Measurements from ENCODE around the gene GPR62.
"Not testable (repeated sequence)": the region's sequence is repeated elsewhere in the genome, so short reads cannot be mapped to it uniquely, and the experiment has no call there.

Gene GPR62

DNA sequence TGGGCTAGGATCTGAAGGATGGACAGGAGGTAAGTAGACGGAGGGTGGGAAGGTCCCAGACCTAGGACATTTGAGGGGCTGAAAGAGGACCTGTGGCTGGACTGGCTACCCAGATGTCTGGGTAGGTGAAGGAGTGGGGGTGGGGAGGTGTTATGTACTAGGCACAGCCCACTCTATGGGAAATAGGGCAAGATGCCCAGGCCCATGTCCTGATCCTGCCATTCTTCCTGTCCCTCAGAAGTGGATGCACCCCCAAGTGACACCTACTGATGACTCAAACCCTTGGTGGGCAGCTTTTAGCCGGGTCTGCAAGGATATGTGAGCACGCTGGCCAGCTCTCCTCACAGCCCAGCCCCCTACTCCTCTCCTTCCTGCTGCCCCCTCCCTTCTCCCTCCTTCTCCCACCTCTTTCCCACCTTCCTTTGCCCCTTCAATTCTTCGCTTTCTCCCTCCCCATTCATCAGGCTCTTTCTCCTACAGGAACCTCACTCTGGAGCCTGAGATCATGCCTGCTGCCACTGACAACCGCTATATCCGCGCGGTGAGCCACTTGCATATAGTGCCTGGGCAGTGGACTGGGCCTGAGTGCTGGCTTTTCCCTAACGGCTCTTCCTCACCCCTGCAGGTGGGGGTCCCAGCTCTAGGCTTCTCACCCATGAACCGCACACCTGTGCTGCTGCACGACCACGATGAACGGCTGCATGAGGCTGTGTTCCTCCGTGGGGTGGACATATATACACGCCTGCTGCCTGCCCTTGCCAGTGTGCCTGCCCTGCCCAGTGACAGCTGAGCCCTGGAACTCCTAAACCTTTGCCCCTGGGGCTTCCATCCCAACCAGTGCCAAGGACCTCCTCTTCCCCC, 33.3 kb downstream of the GPR62 start:
- FAIRE-seq: no peak
- DNase-seq (ENCODE audit: low spot score): no peak

GRCh38 chr3:51990501-51990971, 35.4 kb downstream of the GPR62 start:
- DNase-seq (ENCODE audit: low spot score); FAIRE-seq: not testable (repeated sequence)

GRCh38 chr3:51992017-51992682, 37.0 kb downstream of the GPR62 start:
- DNase-seq (ENCODE audit: low spot score) (no peak), FAIRE-seq (no peak)

- FAIRE-seq; DNase-seq (ENCODE audit: low spot score): not testable (repeated sequence)
Observed at GRCh38 chr3:51993657-51994056, 38.5 kb downstream of the GPR62 start.

- no peak for FAIRE-seq
- no peak for DNase-seq (ENCODE audit: low spot score)
Observed at GRCh38 chr3:51994530-51994929, 39.3 kb downstream of the GPR62 start.

DNA sequence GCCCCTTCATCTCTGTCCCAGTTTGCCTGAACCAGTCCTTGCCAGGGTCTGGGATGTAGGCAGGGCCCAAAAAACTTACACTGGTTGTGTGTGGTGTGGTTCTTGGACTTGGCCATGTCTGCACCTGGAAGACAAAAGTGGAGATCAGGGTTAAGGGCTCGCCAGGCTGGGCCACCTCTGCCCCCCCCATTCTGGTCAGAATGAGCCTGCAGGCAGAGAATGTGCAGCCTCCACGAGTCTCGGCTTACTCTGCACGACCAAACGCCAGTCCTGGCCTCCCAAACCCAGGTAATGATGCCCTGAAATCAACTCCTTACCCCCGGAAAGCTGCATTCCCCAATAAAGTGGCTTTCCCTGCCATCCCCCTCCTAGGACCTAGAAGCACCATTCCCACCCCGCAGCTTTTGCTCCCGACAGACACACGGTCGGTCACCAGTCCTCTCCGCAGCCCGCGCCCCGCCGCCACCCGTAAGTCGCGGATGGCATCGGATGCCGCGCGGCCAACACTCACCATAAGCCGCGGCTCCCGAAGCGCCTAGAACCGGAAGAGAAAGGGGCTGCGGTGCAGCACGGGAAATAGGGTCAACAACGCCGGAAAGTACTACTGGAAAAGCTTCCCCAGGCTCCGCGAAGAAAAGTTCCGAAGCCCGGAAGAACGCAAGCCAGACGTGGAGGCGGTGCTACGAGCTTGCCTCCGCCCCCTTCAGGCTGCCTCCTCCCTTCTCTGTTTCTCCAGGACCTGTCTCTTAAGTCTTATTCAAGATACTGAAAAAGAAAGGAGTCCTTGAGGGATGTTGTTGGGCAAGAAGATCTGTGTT, 40.4 kb downstream of the GPR62 start, which contains the start of gene RPL29:
TSS of gene RPL29 (minus strand) at position 550 of the 818 bp plus-strand sequence. CDS start at position 116, 434 bp downstream.
- FAIRE-seq (peak; percentile 77), DNase-seq (ENCODE audit: low spot score) (peak; percentile 86)

GRCh38 chr3:51997172-51997571, 42.0 kb downstream of the GPR62 start:
- no peak for DNase-seq (ENCODE audit: low spot score)
- FAIRE-seq: no peak

DNA sequence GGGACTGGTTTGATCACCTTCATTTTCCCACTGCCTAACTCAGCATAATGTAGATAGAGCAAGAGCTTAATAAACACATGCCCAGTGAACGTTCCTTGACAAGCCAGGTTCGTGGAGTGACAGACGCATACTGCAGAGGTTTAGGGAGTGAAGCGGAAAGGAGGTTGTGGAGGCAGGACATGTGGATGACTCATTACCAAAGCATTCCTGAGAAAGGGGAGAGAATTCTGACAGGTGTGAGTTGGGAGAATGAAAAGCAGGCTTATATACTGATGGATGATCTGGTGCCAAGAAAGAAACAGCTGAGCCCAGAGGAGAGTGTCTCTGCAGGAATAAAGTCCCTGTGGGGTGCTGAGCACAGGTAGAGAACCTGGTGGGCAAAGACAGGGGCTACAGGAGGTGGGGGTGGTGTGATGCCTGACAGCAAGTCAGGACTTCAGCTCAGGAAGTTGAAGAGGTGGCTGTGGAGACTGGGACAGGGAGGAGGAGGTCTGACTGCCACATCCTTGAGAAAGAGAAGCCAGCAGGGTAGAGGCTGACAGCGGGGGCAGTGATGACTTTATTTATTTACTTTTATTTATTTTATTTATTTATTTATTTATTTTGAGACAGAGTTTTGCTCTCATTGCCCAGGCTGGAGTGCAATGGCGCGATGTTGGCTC, 42.9 kb downstream of the GPR62 start:
- FAIRE-seq: no peak
- peak; percentile 63 for DNase-seq (ENCODE audit: low spot score)

- FAIRE-seq: no peak
- DNase-seq (ENCODE audit: low spot score): no peak
Observed at GRCh38 chr3:51998774-51999173, 43.6 kb downstream of the GPR62 start.

- FAIRE-seq (no peak), DNase-seq (ENCODE audit: low spot score) (no peak)
Observed at GRCh38 chr3:51999846-52000245, 44.7 kb downstream of the GPR62 start.

DNA sequence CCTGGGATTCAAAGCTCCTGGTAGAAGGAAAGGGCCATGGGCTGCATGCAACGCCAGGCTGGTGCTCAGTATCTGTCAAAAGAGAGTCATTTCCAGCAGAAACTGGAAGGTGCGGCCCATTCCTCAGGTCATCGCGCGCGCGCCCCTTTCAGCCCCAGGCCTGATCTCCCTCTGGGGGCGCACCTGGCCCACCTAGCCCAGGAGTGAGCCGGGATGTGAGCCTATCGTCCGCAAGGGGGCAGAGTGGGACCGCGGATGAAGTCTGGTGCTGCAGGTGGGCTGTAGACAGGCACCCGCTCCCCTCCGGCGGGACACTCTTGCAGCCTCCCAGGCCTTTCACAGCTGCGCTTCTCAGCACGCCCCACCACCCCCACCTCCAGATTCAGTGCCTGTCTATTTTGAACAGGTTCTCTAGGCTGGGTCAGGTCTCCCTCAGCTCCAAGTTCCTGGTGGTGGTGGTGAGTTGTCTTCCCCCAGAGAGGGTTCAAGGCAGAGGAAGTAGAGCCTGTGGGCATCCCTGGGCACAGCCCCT, 46.3 kb downstream of the GPR62 start:
- DNase-seq (ENCODE audit: low spot score): peak; percentile 44
- no peak for FAIRE-seq

GRCh38 chr3:52002748-52003147, 47.6 kb downstream of the GPR62 start:
- DNase-seq (ENCODE audit: low spot score): no peak
- no peak for FAIRE-seq

DNA sequence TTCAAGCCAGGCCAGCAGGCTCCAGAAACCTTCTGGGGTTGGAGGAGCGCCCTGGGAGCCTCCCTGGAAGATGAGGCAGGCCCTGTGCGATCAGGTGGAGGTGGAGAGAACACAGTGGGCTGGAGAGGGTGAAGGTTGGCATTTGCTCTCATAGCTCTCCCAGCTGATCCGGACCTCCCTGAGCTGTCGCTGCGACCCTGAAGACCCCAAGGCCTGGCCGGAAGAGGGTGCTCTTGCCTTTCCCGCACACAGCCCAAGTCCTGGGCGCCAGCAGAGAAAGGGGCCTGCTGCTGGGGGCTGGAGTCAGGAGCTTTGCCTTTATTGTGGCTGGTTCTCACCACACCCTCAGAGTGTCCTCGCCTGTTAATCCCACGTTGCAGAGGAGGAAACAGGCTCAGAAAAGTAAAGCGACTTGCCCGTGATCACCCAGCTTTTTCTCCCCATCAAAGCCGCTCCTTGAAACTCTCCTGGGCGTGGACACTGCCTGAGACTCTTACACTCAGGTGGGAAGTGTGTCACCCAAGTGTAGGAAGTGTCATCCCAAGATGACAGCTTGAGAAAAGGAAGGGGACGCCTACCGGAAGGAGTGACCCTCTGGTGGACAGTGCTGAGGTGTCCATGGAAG, 49.1 kb downstream of the GPR62 start:
- DNase-seq (ENCODE audit: low spot score): no peak
- no peak for FAIRE-seq

- no peak for DNase-seq (ENCODE audit: low spot score)
- FAIRE-seq: no peak
Observed at GRCh38 chr3:52004906-52005395, 49.8 kb downstream of the GPR62 start.

GRCh38 chr3:52005571-52005986, 50.4 kb downstream of the GPR62 start:
- FAIRE-seq: no peak
- DNase-seq (ENCODE audit: low spot score): no peak

DNA sequence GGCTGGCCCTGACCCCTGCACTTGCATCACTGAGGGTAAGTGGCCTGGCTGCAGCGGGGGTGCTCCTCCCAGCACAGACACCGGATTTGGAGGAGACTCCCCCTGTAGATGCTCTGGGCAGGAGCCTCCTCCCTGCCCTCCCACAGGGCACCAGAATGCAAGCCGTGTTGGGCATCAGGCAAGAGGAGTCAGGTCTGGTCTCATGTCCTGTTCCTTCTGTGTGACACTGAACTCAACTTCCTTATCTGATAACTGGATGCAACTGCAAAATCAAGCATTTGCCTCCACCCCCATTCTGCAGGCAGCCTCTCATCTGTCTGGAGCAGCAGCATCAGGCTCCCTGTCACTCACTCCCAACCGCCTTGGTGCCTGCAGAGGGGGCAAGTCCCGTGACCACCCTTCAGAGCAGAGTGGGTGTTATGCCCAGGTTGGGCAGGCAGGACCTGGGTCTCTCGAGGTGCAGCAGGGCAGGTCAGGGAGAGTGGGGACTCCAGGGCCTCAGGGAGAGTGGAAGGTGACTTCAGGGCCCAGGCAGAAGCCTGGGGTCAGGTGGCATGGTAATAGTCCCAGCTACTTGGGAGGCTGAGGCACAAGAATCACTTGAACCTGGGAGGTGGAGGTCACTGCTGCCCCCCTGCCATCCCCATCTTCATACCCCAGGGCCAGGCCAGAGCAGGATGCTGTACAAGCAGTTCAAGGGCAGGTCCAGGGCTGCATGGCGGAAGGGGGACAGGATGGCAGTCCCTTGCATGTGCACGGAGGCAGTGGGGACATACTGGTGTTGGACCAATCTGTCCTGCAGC, 51.0 kb downstream of the GPR62 start:
- FAIRE-seq (no peak), DNase-seq (ENCODE audit: low spot score) (no peak)

DNA sequence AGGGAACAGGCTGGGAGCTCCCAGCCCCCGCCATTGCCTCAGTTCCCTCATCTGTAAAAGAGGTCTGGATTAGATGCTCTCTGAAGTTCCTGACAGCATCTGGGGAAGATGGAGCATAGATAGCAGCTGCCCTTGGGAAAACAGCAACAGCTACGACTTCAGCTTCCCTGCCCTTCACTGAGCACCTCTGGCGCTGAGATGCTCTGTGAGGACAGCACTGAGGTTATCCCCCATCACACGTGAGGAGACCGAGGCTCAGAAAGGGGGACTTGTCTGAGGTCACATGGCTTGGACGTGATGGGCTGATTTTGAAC, 51.6 kb downstream of the GPR62 start:
- FAIRE-seq: no peak
- DNase-seq (ENCODE audit: low spot score): no peak
